GM10847 (cell line): Measurements from ENCODE around the gene GRID2.

Experiments used
- POLR2A ChIP-seq: IDR thresholded peaks from 2 replicates; pipeline ENCODE4 v1.6.1; 2011; ENCODE audit not compliant: insufficient read length; ENCODE audit errors: extremely low read depth

GRID2 gene

GRCh38 chr4:93515208-93515607 is 1211.4 kb downstream of the GRID2 start:
- TF ChIP-seq POLR2A, result no peak

GRCh38 chr4:93529692-93530372 is 1226.1 kb downstream of the GRID2 start:
- no peak for TF ChIP-seq POLR2A

GRCh38 chr4:93532234-93532633 is 1228.5 kb downstream of the GRID2 start:
- no peak for TF ChIP-seq POLR2A

- TF ChIP-seq POLR2A, result no peak
These were observed 1236.8 kb downstream of the GRID2 start for GRCh38 chr4:93540562-93540961.

- no peak for TF ChIP-seq POLR2A
These were observed 1258.1 kb downstream of the GRID2 start for GRCh38 chr4:93561842-93562241.

GRCh38 chr4:93568758-93569157 is 1265.0 kb downstream of the GRID2 start:
- TF ChIP-seq POLR2A, result no peak

- no peak for TF ChIP-seq POLR2A
These were observed 1269.5 kb downstream of the GRID2 start for GRCh38 chr4:93573285-93573684.

- no peak for TF ChIP-seq POLR2A
These were observed 1275.2 kb downstream of the GRID2 start for GRCh38 chr4:93578942-93579341.

- no peak for TF ChIP-seq POLR2A
These were observed 1301.4 kb downstream of the GRID2 start for GRCh38 chr4:93605163-93605562.

- no peak for TF ChIP-seq POLR2A
These were observed 1313.8 kb downstream of the GRID2 start for GRCh38 chr4:93617606-93618005.

- TF ChIP-seq POLR2A, result no peak
These were observed 1330.0 kb downstream of the GRID2 start for GRCh38 chr4:93633721-93634120.

- no peak for TF ChIP-seq POLR2A
These were observed 1332.2 kb downstream of the GRID2 start for GRCh38 chr4:93635943-93636342.

- no peak for TF ChIP-seq POLR2A
These were observed 1341.4 kb downstream of the GRID2 start for GRCh38 chr4:93645120-93645519.

GRCh38 chr4:93646233-93646930 is 1342.6 kb downstream of the GRID2 start:
- no peak for TF ChIP-seq POLR2A

GRCh38 chr4:93648258-93648657 is 1344.5 kb downstream of the GRID2 start:
- no peak for TF ChIP-seq POLR2A

- TF ChIP-seq POLR2A, result no peak
These were observed 1346.1 kb downstream of the GRID2 start for GRCh38 chr4:93649828-93650227.

GRCh38 chr4:93654211-93654610 is 1350.4 kb downstream of the GRID2 start:
- no peak for TF ChIP-seq POLR2A
